ENCODE results near the gene PLXNA3. TPM values are rescaled to one million over a fixed set of nuclear protein-coding genes. Genes with fewer than 3 reads are reported as not detected.

Gene PLXNA3
- total RNA-seq, 1 experiment from 2014 or later, result 128 TPM

GRCh38 chrX:154433605-154434004, 24.5 kb upstream of the PLXNA3 start:
- no peak for TF ChIP-seq REST (IDR thresholded peaks at IDR 0.05; ENCODE audit: insufficient read depth in 1 of 2, low read depth in 2 of 2, low read length in 1 of 2)
- TF ChIP-seq POLR2AphosphoS5 (IDR thresholded peaks at IDR 0.05; ENCODE audit: low read depth, low read length), result no peak
- no peak for TF ChIP-seq TCF7L2 (IDR thresholded peaks at IDR 0.05; ENCODE audit: low read depth, low read length)
- TF ChIP-seq, protein P1, sequence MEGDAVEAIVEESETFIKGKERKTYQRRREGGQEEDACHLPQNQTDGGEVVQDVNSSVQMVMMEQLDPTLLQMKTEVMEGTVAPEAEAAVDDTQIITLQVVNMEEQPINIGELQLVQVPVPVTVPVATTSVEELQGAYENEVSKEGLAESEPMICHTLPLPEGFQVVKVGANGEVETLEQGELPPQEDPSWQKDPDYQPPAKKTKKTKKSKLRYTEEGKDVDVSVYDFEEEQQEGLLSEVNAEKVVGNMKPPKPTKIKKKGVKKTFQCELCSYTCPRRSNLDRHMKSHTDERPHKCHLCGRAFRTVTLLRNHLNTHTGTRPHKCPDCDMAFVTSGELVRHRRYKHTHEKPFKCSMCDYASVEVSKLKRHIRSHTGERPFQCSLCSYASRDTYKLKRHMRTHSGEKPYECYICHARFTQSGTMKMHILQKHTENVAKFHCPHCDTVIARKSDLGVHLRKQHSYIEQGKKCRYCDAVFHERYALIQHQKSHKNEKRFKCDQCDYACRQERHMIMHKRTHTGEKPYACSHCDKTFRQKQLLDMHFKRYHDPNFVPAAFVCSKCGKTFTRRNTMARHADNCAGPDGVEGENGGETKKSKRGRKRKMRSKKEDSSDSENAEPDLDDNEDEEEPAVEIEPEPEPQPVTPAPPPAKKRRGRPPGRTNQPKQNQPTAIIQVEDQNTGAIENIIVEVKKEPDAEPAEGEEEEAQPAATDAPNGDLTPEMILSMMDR (IDR thresholded peaks at IDR 0.05), result no peak
- TF ChIP-seq SIN3A (IDR thresholded peaks at IDR 0.05; ENCODE audit: borderline replicate concordance, insufficient read depth, low read depth, low read length), result no peak
- CTCF ChIA-PET, result no interaction called here
- Histone ChIP-seq H3K27me3 (ENCODE audit: control insufficient read depth, insufficient read depth, low read length) (no peaks in the 10 kb centered on the region), H3K4me1 (ENCODE audit: control insufficient read depth, insufficient read depth, low read length) (peaks cover 26% of the 10 kb centered on the region), H3K27ac (ENCODE audit: low read length) (no peak overlapping the region), H3K36me3 (ENCODE audit: control insufficient read depth, insufficient read depth, low read length) (peaks cover 6% of the 10 kb centered on the region), H3K4me3 (ENCODE audit: low read depth in 2 of 2, low read length in 2 of 2) (no peak overlapping the region), H3K9me3 (ENCODE audit: control insufficient read depth, insufficient read depth, low read depth, low read length) (no peaks in the 10 kb centered on the region)
- in situ Hi-C loops (cut with HindIII; ENCODE audit: low pct_unique_long_range_greater_than_20kb, low sequenced_read_pairs), result no loop called here
- DNase-seq (ENCODE audit: low read depth, low spot score) (no peak), ATAC-seq (no peak)
- intact Hi-C loops (cut with micrococcal nuclease; ENCODE audit: unreplicated experiment), result no loop called here
- no TSS peak for BruUV-seq (replicated peaks)
- POLR2A ChIA-PET, result no interaction called here

DNA sequence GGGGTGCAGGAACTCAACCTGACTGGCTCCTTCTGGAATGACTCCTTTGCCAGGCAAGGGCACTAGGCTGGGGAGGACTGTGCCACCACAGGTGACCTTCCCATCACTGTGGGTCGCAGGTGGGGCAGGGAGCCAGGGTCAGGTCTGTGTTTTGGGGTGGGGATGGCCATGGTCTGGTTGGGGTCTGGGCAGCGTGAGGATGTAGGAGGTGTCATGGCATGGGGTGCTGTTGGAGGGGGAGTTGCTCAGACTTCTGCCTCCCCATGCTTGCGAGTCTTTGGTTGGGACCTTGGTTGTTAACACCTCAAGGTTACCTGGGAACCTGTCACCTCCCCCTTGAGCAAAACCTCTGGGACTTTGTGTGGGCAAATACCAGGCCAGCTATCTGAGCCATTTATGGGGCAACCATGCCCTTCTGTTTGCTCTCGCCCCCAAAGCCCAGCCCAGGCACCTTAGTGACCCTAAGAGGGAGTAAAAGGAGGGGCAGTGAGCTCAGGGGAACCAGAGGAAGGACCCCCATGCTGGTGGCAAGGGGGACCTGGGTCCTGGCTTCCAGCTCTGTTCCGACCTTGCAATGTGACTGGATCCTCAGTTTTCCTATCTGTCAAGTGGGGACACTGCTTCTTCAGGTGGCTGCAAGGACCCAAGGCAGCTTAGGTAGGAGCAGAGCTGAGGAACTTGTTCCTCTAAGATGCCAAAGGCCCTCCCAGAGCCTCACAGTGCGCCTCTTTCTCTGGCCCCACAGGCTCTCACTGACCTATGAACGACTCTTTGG, 23.5 kb upstream of the PLXNA3 start:
- POLR2A ChIA-PET, result no interaction called here
- no peak for DNase-seq (ENCODE audit: low read depth, low spot score)
- intact Hi-C loops (cut with micrococcal nuclease; ENCODE audit: unreplicated experiment), result no loop called here
- no TSS peak for BruUV-seq (replicated peaks)
- CTCF ChIA-PET, result no interaction called here
- in situ Hi-C loops (cut with HindIII; ENCODE audit: low pct_unique_long_range_greater_than_20kb, low sequenced_read_pairs), result no loop called here
- Histone ChIP-seq H3K27ac (ENCODE audit: low read length) (no peak overlapping the region), H3K4me1 (ENCODE audit: control insufficient read depth, insufficient read depth, low read length) (peaks cover 28% of the 10 kb centered on the region), H3K27me3 (ENCODE audit: control insufficient read depth, insufficient read depth, low read length) (no peaks in the 10 kb centered on the region), H3K9me3 (ENCODE audit: control insufficient read depth, insufficient read depth, low read depth, low read length) (no peaks in the 10 kb centered on the region), H3K4me3 (ENCODE audit: low read depth in 2 of 2, low read length in 2 of 2) (no peak overlapping the region), H3K36me3 (ENCODE audit: control insufficient read depth, insufficient read depth, low read length) (peaks cover 6% of the 10 kb centered on the region)
- no peak for ATAC-seq
- TF ChIP-seq REST (IDR thresholded peaks at IDR 0.05; ENCODE audit: insufficient read depth in 1 of 2, low read depth in 2 of 2, low read length in 1 of 2) (no peak), POLR2AphosphoS5 (IDR thresholded peaks at IDR 0.05; ENCODE audit: low read depth, low read length) (no peak), TCF7L2 (IDR thresholded peaks at IDR 0.05; ENCODE audit: low read depth, low read length) (no peak), SIN3A (IDR thresholded peaks at IDR 0.05; ENCODE audit: borderline replicate concordance, insufficient read depth, low read depth, low read length) (no peak)
- TF ChIP-seq, protein P1 (IDR thresholded peaks at IDR 0.05), result no peak

All from Panc1 (cell line).